Caco-2 (cell line): ENCODE results near the gene HS1BP3. TPM values are rescaled to one million over a fixed set of nuclear protein-coding genes. Genes with fewer than 3 reads are reported as not detected.

ENCODE experiments used
- BruUV-seq: library from RNA; stranded (reverse); fragments of 400-500 nt; replicated peaks from 2 replicates; lab custom pipeline; 2021; lab: Mats Ljungman, UMichigan
- CTCF ChIA-PET: fragments of 300-600 bp; sonication (Branson Sonifier 250); formaldehyde crosslinking; loops from one replicate; lab custom pipeline; 2022; ENCODE audit warnings: antibody characterized with exemption; lab: Charles Lee
- POLR2A ChIA-PET: fragments of 300-600 bp; sonication (Branson Sonifier 250); formaldehyde crosslinking; loops from one replicate; lab custom pipeline; 2022; ENCODE audit warnings: antibody characterized with exemption; lab: Charles Lee
- DNase-seq, 2 experiments: peaks; one replicate each; pipeline versions ENCODE4 v3.0.0 to v3.0.0-alpha.2; 2020 to 2022
- H3K27me3 ChIP-seq: replicated peaks from 2 replicates; pipeline ENCODE4 v1.6.0; 2011; ENCODE audit warnings: low read length; ENCODE audit not compliant: control insufficient read depth, insufficient read depth
- H3K36me3 ChIP-seq: 2 replicates; pipeline ENCODE4 v1.5.1; 2011; ENCODE audit warnings: low read length; ENCODE audit not compliant: control insufficient read depth, insufficient read depth
- H3K4me1 ChIP-seq: fragments of 250-450 bp; sonication (Bioruptor Pico); 2 replicates; pipeline ENCODE4 v1.5.1; 2020; ENCODE audit warnings: mild to moderate bottlenecking
- H3K4me3 ChIP-seq: 2 replicates; pipeline ENCODE4 v1.5.1; 2011; ENCODE audit warnings: low read depth, mild to moderate bottlenecking, control low read depth, low read length
- H3K9me3 ChIP-seq: fragments of 250-450 bp; sonication (Bioruptor Pico); 2 replicates; pipeline ENCODE4 v1.5.1; 2020; ENCODE audit warnings: mild to moderate bottlenecking, moderate library complexity
- H3K27ac Mint-ChIP-seq: one replicate; pipeline ENCODE4 v1.8.0; 2022; ENCODE audit warnings: mixed read lengths; ENCODE audit not compliant: unreplicated experiment
- H3K27me3 Mint-ChIP-seq: one replicate; pipeline ENCODE4 v1.8.0; 2022; ENCODE audit warnings: mixed read lengths; ENCODE audit not compliant: insufficient read depth, unreplicated experiment
- H3K36me3 Mint-ChIP-seq: one replicate; pipeline ENCODE4 v1.8.0; 2022; ENCODE audit warnings: mild to moderate bottlenecking, mixed read lengths; ENCODE audit not compliant: insufficient read depth, unreplicated experiment
- H3K4me1 Mint-ChIP-seq: one replicate; pipeline ENCODE4 v1.8.0; 2022; ENCODE audit warnings: low read depth, mixed read lengths; ENCODE audit not compliant: unreplicated experiment
- H3K4me3 Mint-ChIP-seq: one replicate; pipeline ENCODE4 v1.8.0; 2022; ENCODE audit warnings: mild to moderate bottlenecking, moderate library complexity, mixed read lengths; ENCODE audit not compliant: unreplicated experiment
- H3K9me3 Mint-ChIP-seq: one replicate; pipeline ENCODE4 v1.8.0; 2022; ENCODE audit warnings: mixed read lengths; ENCODE audit not compliant: unreplicated experiment
- intact Hi-C: fragments of 100-400 bp; cut with micrococcal nuclease; formaldehyde crosslinking; loops from one replicate; pipeline ENCODE4 v1.10.0; 2022; ENCODE audit not compliant: unreplicated experiment
- total RNA-seq: library from RNA; stranded (reverse); gene quantifications from 2 replicates; pipeline ENCODE4 v1.2.3, GENCODE V29; 2022
- TF ChIP-seq, protein P1 (sequence below), 2 experiments: fragments of 200-600 bp in 1 of 2; IDR thresholded peaks; 1 replicate in 1 of 2; 2 replicates in 1 of 2; pipeline versions ENCODE4 v1.5.1 to v1.8.0; 2011 to 2022; ENCODE audit warnings: antibody characterized with exemption in 1 of 2, control low read depth in 1 of 2, inconsistent platforms in 1 of 2, low read depth in 1 of 2, low read length in 1 of 2, mild to moderate bottlenecking in 1 of 2, moderate library complexity in 1 of 2; ENCODE audit not compliant: insufficient read depth in 1 of 2, severe bottlenecking in 1 of 2, unreplicated experiment in 1 of 2

The HS1BP3 gene
- total RNA-seq, 1 experiment from 2014 or later, result 31.1 TPM

DNA sequence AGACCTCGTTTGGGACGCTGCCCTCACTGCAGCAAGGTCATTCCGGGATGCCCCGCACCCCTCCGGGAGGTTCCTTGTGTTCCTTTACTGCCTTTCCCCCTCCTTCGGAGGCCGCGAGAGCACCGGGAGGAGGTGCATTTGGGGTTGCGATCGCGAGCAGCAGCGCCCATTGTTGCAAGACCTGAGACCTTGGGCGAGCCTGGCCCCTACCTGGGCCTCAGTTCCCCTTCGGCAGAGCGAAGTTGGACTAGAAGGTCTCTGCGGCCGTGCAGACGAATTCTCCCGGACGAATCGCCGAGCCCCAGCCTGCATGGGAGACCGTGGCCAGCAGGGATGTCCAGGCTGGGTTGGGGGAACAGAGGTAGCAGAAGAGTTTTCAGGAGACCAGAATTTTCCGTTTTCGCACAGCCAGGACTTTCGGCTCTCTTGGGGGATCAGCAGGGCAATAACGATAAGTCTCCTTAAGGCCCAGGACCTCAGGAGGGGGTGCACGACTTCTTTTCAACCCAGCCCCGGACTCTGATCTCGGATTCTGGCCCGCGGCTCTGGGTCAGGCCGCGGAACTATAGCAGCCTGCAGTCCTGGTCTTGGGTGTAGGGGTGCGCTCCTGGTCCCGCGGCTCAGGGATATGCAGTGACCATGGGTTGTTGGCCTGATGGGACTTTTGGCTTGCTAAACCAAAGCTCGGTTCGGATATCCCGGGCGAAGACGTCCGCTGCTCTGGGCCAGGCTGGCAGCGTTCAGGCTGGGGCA is 18.8 kb upstream of the HS1BP3 start:
- no TSS peak for BruUV-seq
- TF ChIP-seq, protein P1, sequence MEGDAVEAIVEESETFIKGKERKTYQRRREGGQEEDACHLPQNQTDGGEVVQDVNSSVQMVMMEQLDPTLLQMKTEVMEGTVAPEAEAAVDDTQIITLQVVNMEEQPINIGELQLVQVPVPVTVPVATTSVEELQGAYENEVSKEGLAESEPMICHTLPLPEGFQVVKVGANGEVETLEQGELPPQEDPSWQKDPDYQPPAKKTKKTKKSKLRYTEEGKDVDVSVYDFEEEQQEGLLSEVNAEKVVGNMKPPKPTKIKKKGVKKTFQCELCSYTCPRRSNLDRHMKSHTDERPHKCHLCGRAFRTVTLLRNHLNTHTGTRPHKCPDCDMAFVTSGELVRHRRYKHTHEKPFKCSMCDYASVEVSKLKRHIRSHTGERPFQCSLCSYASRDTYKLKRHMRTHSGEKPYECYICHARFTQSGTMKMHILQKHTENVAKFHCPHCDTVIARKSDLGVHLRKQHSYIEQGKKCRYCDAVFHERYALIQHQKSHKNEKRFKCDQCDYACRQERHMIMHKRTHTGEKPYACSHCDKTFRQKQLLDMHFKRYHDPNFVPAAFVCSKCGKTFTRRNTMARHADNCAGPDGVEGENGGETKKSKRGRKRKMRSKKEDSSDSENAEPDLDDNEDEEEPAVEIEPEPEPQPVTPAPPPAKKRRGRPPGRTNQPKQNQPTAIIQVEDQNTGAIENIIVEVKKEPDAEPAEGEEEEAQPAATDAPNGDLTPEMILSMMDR (IDR thresholded peaks at IDR 0.05; ENCODE audit: insufficient read depth in 1 of 2, low read depth in 1 of 2, low read length in 1 of 2, severe bottlenecking in 1 of 2, unreplicated experiment in 1 of 2), result no peak
- H3K27me3 ChIP-seq, result no peaks in the 10 kb centered on the region; the same call in 1 of the 2 replicates
- POLR2A ChIA-PET, result no interaction called here
- H3K27me3 Mint-ChIP-seq, result peaks cover 4% of the 10 kb centered on the region
- no peak overlapping the region for H3K4me3 ChIP-seq
- DNase-seq, result no peak
- no peaks in the 10 kb centered on the region for H3K9me3 Mint-ChIP-seq
- CTCF ChIA-PET, result interaction anchor here (0.8 kb wide), 1 partner anchor 15 kb away, joined by 4 read pairs; no protein-coding TSS in a partner anchor
- H3K4me1 Mint-ChIP-seq, result peaks cover 4% of the 10 kb centered on the region
- no peaks in the 10 kb centered on the region for H3K36me3 ChIP-seq
- peaks cover 12% of the 10 kb centered on the region; the same call in 1 of the 2 replicates for H3K4me1 ChIP-seq
- intact Hi-C loops, result no loop called here
- no peak overlapping the region for H3K4me3 Mint-ChIP-seq
- peaks cover 20% of the 10 kb centered on the region for H3K36me3 Mint-ChIP-seq
- no peaks in the 10 kb centered on the region for H3K9me3 ChIP-seq
- no peak overlapping the region for H3K27ac Mint-ChIP-seq

DNA sequence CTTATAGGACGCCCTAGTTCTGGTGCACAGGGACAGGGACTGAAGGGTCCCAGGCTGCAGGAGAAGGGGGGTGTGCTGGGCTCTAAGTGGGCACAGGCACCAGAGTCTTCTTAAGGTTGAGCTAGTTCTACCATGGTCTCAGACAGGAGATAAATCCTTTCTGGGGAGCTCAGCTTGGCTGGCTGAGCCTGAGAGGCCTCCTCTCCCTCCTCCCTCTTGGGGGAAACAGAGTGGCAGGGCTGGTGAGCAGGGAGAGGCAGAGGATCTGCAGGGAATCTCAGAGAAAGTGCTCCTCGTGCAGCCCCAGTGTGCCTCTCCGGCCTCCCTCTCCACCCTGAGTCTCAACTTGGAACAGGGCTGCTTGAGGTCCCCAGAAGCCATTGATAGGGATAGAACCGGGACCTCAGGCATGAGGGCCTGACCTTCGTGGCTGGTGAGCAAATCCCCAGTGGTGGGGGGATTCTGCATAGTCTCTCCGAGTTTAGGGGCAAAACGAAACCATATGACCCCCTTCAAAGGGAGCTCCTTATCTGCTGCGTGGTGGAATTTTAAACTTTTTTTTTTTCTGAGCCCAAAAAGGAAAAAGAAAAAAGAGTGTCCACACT is 18.1 kb upstream of the HS1BP3 start:
- no peaks in the 10 kb centered on the region for H3K4me1 Mint-ChIP-seq
- DNase-seq, result no peak
- no peaks in the 10 kb centered on the region for H3K9me3 ChIP-seq
- CTCF ChIA-PET, result interaction anchor here (3.5 kb wide), 1 partner anchor 7 kb away, joined by 72 read pairs; no protein-coding TSS in a partner anchor
- BruUV-seq, result no TSS peak
- H3K36me3 Mint-ChIP-seq, result peaks cover 17% of the 10 kb centered on the region
- 0 out of 2 replicates have a peak, but pooled peaks cover 12% of the 10 kb centered on the region for H3K4me1 ChIP-seq
- H3K4me3 Mint-ChIP-seq, result no peak overlapping the region
- H3K36me3 ChIP-seq, result no peaks in the 10 kb centered on the region
- TF ChIP-seq, protein P1 (IDR thresholded peaks at IDR 0.05; ENCODE audit: insufficient read depth in 1 of 2, low read depth in 1 of 2, low read length in 1 of 2, severe bottlenecking in 1 of 2, unreplicated experiment in 1 of 2), result no peak
- POLR2A ChIA-PET, result no interaction called here
- intact Hi-C loops, result loop anchor here (1.0 kb wide), 1 partner anchor 7 kb away; no protein-coding TSS in a partner anchor
- H3K9me3 Mint-ChIP-seq, result no peaks in the 10 kb centered on the region
- peaks cover 4% of the 10 kb centered on the region for H3K27me3 Mint-ChIP-seq
- no peak overlapping the region for H3K27ac Mint-ChIP-seq
- H3K4me3 ChIP-seq, result no peak overlapping the region
- no peaks in the 10 kb centered on the region; the same call in 1 of the 2 replicates for H3K27me3 ChIP-seq

DNA sequence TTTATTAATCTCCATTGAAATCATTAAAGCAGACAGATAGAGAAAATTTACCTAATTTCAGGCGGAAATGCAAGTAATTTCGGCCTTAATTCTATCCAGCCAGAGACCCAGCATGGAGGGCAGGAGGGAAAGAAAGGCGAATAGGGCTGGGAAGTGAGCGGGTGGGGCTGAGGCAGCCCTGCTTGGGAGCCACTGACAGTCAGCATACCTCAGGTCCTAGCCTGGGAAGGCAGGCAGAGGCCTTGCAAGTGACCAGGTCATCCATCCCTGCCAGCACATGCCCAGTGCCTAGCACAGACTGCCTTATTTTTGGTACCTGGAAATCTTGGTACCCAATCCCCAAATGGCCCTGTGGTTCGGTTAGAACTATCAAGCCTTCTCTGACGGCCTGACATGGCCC is 17.6 kb upstream of the HS1BP3 start:
- Mint-ChIP-seq H3K36me3 (peaks cover 15% of the 10 kb centered on the region), H3K27ac (no peak overlapping the region), H3K27me3 (peaks cover 4% of the 10 kb centered on the region), H3K4me1 (no peaks in the 10 kb centered on the region), H3K9me3 (no peaks in the 10 kb centered on the region), H3K4me3 (peak overlapping the region; percentile 62)
- intact Hi-C loops, result loop anchor here (1.0 kb wide), 1 partner anchor 8 kb away; no protein-coding TSS in a partner anchor
- no TSS peak for BruUV-seq
- DNase-seq, result no peak
- H3K4me3 ChIP-seq, result no peak overlapping the region
- TF ChIP-seq, protein P1 (IDR thresholded peaks at IDR 0.05; ENCODE audit: insufficient read depth in 1 of 2, low read depth in 1 of 2, low read length in 1 of 2, severe bottlenecking in 1 of 2, unreplicated experiment in 1 of 2), result no peak
- no peaks in the 10 kb centered on the region for H3K36me3 ChIP-seq
- no peaks in the 10 kb centered on the region; the same call in 1 of the 2 replicates for H3K27me3 ChIP-seq
- H3K4me1 ChIP-seq, result 0 out of 2 replicates have a peak, but pooled peaks cover 12% of the 10 kb centered on the region
- H3K9me3 ChIP-seq, result no peaks in the 10 kb centered on the region
- ChIA-PET POLR2A (no interaction called here), CTCF (interaction anchor here (3.5 kb wide), 1 partner anchor 8 kb away, joined by 72 read pairs; no protein-coding TSS in a partner anchor)
